ENCODE data around the gene SLC2A13.

Gene SLC2A13

DNA sequence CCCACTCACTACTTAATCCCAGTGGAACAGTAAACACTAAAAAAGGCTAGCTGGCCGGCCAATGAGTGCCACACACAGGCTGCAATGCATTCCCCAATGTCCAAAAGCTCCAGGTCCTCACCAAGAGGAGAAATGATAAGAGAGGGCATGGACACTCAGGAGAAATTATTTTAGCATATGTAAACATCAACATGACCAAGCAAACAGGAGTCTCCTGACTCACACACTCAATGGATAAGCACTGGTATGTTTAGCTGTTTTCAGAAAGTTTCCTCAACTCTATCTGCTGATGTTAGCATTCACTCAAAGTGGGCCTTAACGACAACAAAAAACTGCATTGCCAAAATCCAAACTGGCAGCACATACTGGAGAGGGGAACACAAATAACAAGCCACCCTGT, 105.0 kb downstream of the SLC2A13 start:
- no peak for DNase-seq

GRCh38 chr12:39993268-39993667, 112.6 kb downstream of the SLC2A13 start:
- no peak for DNase-seq

GRCh38 chr12:39990122-39991101, 115.5 kb downstream of the SLC2A13 start:
- DNase-seq, result peak in 9 of 56 donors; percentile 1 to 44 (median 4)

DNA sequence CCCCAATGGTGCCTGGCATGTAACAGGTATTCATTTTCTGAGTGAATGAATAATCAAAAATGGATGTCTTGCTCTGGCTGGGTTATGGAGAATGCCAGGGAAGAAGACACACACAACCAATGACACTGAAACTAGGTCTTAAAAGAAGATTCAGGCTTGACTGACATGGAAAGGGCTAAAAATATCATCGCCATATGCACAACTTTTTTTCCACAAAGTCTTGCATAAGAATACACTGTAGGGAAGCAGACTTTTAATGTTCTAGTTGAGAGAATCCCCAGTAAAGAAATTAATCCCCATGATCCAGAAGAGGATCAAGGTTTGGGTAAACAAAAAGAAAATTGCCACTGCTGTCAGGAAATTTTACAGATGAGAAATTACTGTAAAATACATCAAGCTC, 116.4 kb downstream of the SLC2A13 start:
- no peak for DNase-seq

DNA sequence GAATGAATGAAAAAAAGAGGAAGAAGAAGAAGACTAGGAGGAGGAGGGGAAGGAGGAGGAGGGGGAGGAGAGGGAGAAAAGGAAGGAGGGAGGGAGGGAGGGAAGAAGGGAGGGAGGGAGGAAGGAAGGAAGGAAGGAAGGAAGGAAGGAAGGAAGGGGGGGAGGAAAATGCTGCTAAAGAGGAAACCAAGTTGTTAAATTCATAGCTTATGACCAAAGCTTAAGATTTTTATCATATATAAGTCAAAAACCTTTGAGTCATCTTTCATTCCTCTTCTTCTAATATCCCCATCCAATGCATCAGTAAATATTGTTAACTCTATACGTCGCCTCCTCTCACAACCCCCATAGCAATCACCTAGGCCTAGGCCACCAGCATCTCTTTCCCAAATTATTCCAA, 117.3 kb downstream of the SLC2A13 start:
- no peak for DNase-seq

- DNase-seq, result no peak
Observed at GRCh38 chr12:39986674-39987073, 119.2 kb downstream of the SLC2A13 start.

DNA sequence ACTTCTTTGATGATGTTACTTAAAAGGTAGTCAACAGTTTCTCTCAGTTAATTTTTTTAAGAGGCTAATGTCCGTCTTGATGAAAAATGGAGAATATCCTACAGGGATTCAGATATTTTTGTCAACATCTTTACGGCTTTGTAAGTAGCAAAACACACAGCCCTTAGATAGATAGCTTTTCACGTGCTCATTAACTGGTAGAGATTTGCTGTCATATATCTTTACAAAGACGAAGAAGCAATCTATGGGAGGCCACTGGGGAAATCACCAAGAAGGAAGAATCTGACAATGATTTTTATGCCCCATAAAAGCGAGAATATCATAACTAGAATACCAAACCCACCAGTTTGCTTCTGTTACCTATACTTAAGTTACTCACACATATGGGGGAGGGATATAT, 121.2 kb downstream of the SLC2A13 start:
- DNase-seq, result no peak

DNA sequence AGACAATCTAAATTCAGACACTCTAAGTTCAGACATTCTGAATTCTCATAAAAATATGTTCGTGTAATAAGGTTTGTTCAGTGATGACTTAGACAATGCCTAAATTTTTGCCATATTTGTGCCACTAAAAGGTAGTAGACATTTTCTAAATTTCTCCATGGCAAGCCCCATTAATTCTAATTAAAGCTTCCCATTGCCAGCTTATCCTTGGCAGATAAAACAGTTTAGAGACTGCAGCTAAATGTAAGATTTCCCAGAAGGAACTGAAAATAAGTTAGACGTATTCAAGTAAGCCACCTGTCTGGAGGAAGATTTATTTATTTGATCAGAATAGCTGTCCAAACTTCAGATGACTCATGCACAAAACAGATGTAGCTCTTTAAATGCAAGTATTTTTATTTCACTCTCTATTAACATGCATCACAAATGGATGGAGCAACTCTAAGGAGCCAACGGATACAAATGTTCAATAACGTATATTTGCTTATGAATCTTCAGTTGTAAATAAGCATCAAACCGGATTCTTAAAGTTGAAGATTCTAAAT, 130.4 kb downstream of the SLC2A13 start:
- DNase-seq, result no peak

DNA sequence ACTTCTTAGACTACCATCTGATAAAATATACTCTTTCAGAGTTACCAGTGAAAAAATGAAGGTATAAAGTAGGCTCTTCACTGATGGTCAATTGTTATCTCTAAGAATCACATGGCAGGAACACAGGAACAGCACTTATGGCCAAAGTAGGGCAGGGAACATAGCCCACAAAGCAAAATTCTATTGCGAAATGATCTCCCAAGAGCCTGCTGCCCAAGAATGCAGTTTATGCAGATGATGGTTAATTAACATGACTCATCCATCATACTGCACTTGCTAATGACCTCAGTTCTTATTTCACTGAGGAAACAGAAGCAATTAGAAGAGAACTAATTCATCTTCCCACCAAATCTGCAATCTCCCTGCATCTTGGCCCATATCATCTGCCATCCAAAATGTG, 133.8 kb downstream of the SLC2A13 start:
- no peak for DNase-seq

- DNase-seq, result no peak
Observed at GRCh38 chr12:39971348-39971747, 134.5 kb downstream of the SLC2A13 start.

- no peak for DNase-seq
Observed at GRCh38 chr12:39966721-39967120, 139.2 kb downstream of the SLC2A13 start.

DNA sequence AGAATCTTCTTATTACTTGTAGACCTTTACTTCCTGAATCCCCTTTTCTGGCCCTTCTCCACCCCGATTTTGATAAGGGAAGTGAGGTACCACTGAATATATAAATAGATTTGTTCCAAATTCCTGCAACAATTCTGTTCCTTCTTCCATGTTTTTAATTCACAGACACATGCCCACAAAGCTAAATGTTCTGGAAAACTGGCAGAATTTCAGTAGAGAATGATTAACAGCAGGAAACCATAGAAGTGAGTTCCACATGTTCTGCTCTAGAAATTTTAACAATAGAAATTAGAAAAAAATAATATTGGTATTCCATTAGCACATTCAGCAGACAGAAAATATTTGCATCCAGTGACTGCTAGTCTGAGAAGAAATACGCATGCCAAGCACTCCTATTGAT, 139.6 kb downstream of the SLC2A13 start:
- DNase-seq, result no peak

- no peak for DNase-seq
Observed at GRCh38 chr12:39959467-39959866, 146.4 kb downstream of the SLC2A13 start.

GRCh38 chr12:39959031-39959430, 146.8 kb downstream of the SLC2A13 start:
- peak in 10 of 56 donors; percentile 3 to 43 (median 7) for DNase-seq

- DNase-seq, result no peak
Observed at GRCh38 chr12:39958377-39958776, 147.5 kb downstream of the SLC2A13 start.

DNA sequence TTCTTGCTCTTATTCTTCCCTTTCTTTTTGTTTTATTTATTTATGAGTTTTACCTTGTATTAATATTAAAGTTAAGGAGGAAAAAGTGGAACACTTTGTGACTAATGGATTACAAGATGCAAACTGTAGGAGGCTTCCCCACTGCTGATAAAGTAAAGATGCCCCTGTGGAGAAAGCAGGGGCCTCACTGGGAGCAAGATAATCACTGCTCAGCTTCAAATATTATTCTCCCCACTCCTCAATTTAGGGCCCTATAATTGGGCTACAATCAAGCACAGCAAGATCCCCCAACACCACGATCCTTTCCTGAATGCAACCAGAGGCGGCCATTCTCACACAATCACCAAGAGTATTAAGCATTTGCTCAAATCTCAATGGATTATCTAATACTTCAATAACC, 149.2 kb downstream of the SLC2A13 start:
- DNase-seq, result no peak

DNA sequence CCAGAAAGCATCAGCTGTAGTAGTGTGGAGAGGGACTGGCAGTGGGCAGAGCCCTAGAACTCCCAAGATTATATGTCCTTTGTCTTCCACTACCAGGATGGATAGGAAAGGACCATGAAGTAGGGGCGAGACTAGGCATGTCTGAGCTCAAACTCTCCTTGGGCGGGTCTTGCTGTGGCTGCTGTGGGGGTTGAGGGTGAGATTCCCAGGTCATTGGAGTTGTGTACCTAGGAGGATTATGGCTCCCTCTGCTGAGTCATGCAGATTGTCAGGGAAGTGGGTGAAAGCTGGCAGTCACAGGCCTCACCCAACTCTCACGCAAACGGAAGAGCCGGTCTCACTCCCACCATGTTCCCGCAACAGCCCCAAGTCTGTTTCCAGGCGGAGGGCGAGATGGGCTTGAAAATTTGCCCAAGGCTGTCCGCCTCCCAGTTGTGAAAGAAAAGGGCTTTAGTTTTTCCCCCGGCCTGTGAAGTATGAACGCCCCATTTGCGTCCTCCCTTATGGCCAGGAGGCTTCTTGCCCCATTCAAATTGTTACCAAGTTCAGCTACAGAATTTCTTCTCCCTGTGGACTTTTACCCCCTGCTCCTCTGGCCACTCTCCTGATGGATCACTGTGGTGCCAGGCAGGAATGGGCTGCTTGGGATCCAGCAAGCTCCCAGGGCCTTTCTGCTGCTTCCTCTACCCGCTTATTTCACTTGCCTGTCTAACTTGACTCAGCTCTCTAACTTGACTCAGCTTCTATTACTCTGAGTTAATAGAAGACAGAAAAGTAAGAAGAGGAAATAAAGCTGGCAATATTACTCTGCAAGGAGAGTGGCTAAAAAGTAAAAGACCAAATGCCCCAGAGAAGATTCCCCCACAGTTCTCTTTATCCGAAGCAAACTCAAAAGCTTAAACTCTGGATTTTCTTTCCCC, 159.3 kb downstream of the SLC2A13 start:
- no peak for DNase-seq

- no peak for DNase-seq
Observed at GRCh38 chr12:39937119-39937518, 168.8 kb downstream of the SLC2A13 start.

DNA sequence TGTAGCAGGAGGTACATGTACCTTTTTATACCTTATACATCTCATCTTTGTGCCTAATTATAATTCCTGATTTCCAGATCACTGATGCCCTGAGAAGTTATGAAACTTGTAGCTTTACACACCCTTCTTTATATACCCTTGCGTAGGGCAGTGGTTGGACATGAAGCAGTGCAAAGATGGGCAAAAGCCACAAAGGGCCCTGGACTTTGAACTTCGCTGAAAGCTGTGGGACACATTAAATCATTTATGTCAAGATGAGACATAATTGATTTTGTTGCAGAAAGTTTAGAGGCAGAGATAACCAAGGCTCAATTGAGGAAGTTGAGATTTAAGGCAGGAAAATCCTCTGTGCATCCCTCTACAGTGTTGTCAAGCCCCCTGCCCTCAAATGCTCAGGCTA, 170.0 kb downstream of the SLC2A13 start:
- no peak for DNase-seq

- DNase-seq, result no peak
Observed at GRCh38 chr12:39935275-39935674, 170.6 kb downstream of the SLC2A13 start.

DNA sequence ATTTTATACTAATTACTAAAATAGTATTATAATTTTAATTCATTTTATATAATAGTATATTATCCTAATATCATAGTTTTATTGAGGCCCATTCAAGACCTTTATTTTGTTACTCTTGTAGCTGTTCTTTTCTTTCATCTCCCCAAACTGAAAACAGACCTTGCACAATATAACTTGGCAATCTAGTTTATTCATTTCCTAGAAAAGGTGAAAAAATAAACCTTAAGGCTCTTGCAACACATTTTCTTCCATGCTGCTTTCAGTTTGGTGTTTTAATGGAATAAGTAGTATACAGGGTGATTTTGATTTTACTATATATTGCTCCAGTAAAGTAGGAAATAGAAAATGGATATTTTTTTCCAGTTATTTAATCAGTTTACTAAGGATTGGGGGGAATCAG, 174.0 kb downstream of the SLC2A13 start:
- DNase-seq, result no peak

DNA sequence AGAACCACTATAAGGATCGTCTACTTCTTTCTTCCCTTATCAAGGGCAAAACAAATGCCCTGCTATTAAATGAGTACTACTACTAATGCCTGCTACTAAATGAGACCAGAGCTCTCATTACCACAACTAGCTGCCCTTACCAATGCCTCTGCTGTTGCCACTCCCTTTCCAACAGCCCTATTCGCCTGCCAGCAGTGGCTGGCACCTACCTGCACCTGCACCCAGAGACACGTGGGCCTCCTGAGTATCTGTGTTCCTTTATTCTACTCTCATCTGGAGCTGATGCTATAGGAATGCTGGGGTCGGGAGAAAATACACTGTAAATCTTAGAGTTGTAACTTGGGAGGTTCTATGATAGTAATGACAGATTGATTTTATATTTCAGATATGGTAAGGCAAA, 174.7 kb downstream of the SLC2A13 start:
- no peak for DNase-seq

Measured in amygdala (tissue), 56 donors.